Stimulated activated CD8-positive, alpha-beta memory T cell treated with anti-CD3 and anti-CD28 coated beads, Interleukin-7, amount 100 ng/mL, for 24 hours (primary cell): Measurements from ENCODE around the gene TMEM259.

Source experiments
- DNase-seq: peaks from one replicate; pipeline ENCODE4 v3.0.0-alpha.2; 2020; ENCODE audit warnings: low read depth

TMEM259 gene

DNA sequence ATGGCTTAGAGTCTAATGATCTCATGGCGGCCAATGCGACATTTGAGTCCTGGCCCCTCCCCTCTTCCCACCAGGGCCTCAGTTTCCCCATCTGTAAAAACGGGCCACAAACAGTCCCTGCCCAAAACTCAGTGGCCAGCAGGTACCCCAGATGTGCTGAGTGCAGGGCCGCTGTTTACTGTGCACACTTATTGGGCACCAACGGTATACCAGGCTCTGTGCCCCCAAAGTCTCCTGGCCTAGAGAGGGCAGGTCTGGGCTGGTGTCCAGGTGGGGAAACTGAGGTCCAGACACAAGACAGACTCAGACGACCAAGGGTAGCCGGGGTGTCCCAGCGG lies 60.4 kb downstream of the TMEM259 start:
- DNase-seq, result no peak

DNA sequence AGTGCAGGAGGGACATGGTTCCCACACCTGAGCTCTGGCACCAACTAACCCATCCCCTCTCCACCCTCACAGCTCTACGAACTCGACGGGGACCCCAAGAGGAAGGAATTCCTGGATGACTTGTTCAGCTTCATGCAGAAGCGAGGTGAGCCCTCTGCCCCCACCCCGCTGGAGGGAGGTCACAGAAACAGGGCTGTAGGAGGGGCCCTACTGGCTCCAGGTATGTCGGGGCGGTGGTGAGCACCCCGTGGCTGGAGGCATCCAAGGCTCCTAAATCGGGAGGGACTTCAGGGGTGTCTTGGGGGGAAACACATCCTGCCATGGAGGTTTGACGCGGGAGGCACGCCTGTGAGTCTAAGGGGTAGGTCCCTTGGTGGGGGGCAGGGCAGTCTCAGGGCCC lies 60.9 kb downstream of the TMEM259 start:
- no peak for DNase-seq
